A549 treated with Hydrocortisone at 1 μM for 4 hours (cell line): ENCODE data around the gene DUSP3. TPM values are rescaled to one million over a fixed set of nuclear protein-coding genes. Genes with fewer than 3 reads are reported as not detected.

Experiments used
- total RNA-seq: library from RNA; stranded (reverse); fragments of 200-300 nt; extraction: Qiagen RNA extraction; gene quantifications from 5 replicates; pipeline ENCODE4 v1.2.3, GENCODE V29; 2022

DUSP3 gene
- total RNA-seq = 59.7 to 67.0 TPM (median 62.4 TPM) in 5 replicates

DNA sequence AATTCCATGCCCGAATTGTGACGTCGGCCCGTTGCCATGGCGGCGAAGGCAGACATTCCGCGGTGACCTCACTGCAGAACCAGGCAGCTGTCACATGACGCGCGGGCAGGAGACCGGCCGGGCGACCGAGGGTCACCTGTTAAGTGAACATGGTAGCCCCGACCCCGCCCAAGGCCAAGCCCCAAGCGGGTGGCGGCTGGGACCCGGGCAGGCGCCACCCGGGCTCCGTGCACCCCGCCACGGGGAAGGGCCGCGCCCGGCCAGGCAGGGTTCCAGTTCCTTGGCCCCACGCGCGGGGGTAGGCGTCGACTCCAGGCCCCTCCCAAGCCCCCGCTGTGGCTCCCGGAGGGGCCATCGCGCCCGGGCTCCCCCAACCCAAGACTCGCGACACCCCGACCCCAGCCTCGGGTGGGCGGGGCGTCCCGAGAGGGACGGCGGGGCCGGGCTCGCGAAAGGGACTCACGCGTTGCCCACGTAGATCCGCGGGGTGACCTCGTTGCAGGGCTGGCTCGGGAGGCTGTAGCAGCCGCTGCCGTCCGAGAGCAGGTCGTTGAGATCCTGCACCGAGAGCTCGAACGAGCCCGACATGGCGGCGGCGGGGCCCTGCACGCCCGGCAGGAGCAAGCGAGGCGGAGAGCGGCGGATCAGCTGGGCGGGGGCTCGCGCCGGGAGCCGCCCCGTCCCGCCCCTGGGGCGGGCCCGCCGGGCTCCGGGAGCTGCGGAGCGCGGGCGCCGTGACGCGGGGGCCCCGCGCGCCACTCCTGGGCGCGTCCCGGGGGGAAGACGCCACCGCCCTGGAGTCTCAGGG, at the start of gene DUSP3:
Gene DUSP3 (minus strand): TSS at position 641 of the 808 bp plus-strand sequence. CDS start 53 bp downstream, at position 588.

DNA sequence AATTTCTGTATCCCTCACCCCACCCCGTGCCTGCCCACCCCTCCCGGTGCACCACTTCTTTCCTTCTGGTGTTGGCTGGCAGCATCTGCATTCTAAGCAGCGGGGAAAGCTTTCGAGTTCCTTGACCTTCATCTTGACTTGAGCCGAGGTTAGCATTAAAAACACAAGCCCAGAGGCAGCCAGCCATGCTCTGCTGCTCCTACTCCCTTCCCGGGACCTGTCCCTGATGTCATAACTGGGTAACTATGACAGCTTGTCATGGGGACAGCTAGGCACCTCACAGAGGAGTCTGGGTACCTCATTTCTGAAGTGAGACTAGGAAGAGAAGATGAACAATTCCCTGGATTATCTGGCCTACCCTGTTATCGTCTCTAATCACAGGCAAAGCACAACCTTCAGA, 1.4 kb upstream of the DUSP3 start, which contains the start of gene CFAP97D1:
Gene CFAP97D1 (plus strand): TSS at position 301 of the 400 bp plus-strand sequence. CDS start 28 bp downstream, at position 329.

DNA sequence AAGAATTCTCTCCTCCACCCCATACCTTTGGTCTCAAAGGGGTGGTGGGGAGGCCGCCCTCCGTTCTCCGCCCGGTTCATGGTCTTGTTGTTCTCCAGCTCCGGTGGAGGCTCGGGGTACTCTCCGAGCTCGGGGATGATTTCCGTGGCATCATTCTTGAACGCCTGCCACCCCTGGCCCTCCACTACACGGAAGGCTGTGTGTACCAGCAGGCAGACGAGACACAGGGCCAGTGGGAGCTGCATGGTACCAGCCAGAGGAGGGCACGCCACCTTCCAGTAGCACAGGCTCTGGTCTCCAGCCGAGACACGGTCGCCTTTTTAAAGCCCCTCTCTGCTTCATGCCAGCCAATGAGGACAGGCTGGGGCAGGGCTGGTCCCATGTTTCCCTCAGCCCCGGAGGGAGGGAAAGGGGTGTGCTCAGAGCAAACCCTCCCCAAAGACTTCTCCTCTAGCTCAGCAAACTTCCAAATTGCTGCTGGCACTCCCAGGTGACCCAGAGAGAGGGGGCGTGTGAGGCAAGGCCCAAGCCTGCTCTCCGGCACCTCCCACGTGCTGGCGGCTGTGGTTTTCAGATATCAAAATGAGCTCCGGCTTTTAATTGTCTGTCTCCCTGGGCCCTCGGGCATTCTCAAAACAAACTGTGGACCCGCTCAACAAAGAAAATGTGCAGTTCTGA, 20.1 kb downstream of the DUSP3 start, which contains the start of gene SOST:
Gene SOST (minus strand): TSS at position 295 of the 678 bp plus-strand sequence. CDS start 50 bp downstream, at position 245.

Other genes starting within 250 kb of the DUSP3 start
- gene ETV4, start 232.6 kb downstream of the DUSP3 start, total RNA-seq = 54.5 to 64.7 TPM (median 61.4 TPM) in 5 replicates
- not detected in 5 replicates for gene MEOX1, start 117.1 kb downstream of the DUSP3 start, total RNA-seq
- not detected in 5 replicates for gene SOST, start 20.2 kb downstream of the DUSP3 start, total RNA-seq
- 0.02 to 0.03 TPM (median 0.03 TPM) in 3 of 5 replicates, not detected in the others for gene CFAP97D1, start 1.5 kb upstream of the DUSP3 start, total RNA-seq
- gene MPP3, start 54.2 kb upstream of the DUSP3 start, total RNA-seq = 13.7 to 18.8 TPM (median 15.6 TPM) in 5 replicates
- gene CD300LG, start 68.2 kb upstream of the DUSP3 start, total RNA-seq = not detected in 5 replicates
- 1.1 to 1.6 TPM (median 1.3 TPM) in 5 replicates for gene MPP2, start 128.6 kb upstream of the DUSP3 start, total RNA-seq
- gene PPY, start 163.5 kb upstream of the DUSP3 start, total RNA-seq = 0.23 to 0.44 TPM (median 0.29 TPM) in 3 of 5 replicates, not detected in the others
- not detected in 5 replicates for gene PYY, start 175.0 kb upstream of the DUSP3 start, total RNA-seq
- 0.82 to 1.5 TPM (median 1.2 TPM) in 5 replicates for gene NAGS, start 225.6 kb upstream of the DUSP3 start, total RNA-seq
- gene TMEM101, start 236.0 kb upstream of the DUSP3 start, total RNA-seq = 24.3 to 31.7 TPM (median 29.9 TPM) in 5 replicates